ENCODE measurements around the gene PRELID2.
A peak's percentile ranks its signal among the peaks of the same experiment; 100 is the strongest.

The PRELID2 gene

GRCh38 chr5:145775893-145776444 lies 59.2 kb downstream of the PRELID2 start:
- no peaks in the 10 kb centered on the region for H3K27me3 Mint-ChIP-seq
- H3K9me3 Mint-ChIP-seq = peaks cover 0 to 7% of the 10 kb centered on the region in 2 donors
- no peak overlapping the region for H3K27ac Mint-ChIP-seq
- no peaks in the 10 kb centered on the region for H3K36me3 Mint-ChIP-seq (ENCODE audit: insufficient read depth)
- DNase-seq = no peak
- no peak overlapping the region for H3K4me3 Mint-ChIP-seq
- no peak for ATAC-seq (replicated peaks)
- no peaks in the 10 kb centered on the region for H3K4me1 Mint-ChIP-seq (ENCODE audit: low read depth in 2 of 2)

- Mint-ChIP-seq H3K4me1 (ENCODE audit: low read depth in 2 of 2) (no peaks in the 10 kb centered on the region), H3K9me3 (peaks cover 0 to 7% of the 10 kb centered on the region in 2 donors), H3K27me3 (no peaks in the 10 kb centered on the region), H3K27ac (no peak overlapping the region), H3K4me3 (no peak overlapping the region), H3K36me3 (ENCODE audit: insufficient read depth) (no peaks in the 10 kb centered on the region)
- ATAC-seq (replicated peaks) (no peak), DNase-seq (no peak)
Measured at GRCh38 chr5:145775411-145775810, 59.7 kb downstream of the PRELID2 start.

GRCh38 chr5:145774442-145774841 lies 60.7 kb downstream of the PRELID2 start:
- no peaks in the 10 kb centered on the region for H3K27me3 Mint-ChIP-seq
- H3K27ac Mint-ChIP-seq = no peak overlapping the region
- DNase-seq (no peak), ATAC-seq (replicated peaks) (no peak)
- H3K36me3 Mint-ChIP-seq (ENCODE audit: insufficient read depth) = no peaks in the 10 kb centered on the region
- no peak overlapping the region for H3K4me3 Mint-ChIP-seq
- H3K4me1 Mint-ChIP-seq (ENCODE audit: low read depth in 2 of 2) = no peaks in the 10 kb centered on the region
- H3K9me3 Mint-ChIP-seq = peaks cover 0 to 7% of the 10 kb centered on the region in 2 donors

GRCh38 chr5:145772466-145772865 lies 62.7 kb downstream of the PRELID2 start:
- peaks cover 0 to 7% of the 10 kb centered on the region in 2 donors for H3K9me3 Mint-ChIP-seq
- H3K27me3 Mint-ChIP-seq = no peaks in the 10 kb centered on the region
- no peaks in the 10 kb centered on the region for H3K36me3 Mint-ChIP-seq (ENCODE audit: insufficient read depth)
- ATAC-seq (replicated peaks) (no peak), DNase-seq (no peak)
- no peak overlapping the region for H3K27ac Mint-ChIP-seq
- no peak overlapping the region for H3K4me3 Mint-ChIP-seq
- H3K4me1 Mint-ChIP-seq (ENCODE audit: low read depth in 2 of 2) = no peaks in the 10 kb centered on the region

GRCh38 chr5:145768863-145769262 lies 66.3 kb downstream of the PRELID2 start:
- ATAC-seq (replicated peaks) (no peak), DNase-seq (no peak)
- H3K4me1 Mint-ChIP-seq (ENCODE audit: low read depth in 2 of 2) = no peaks in the 10 kb centered on the region
- no peak overlapping the region for H3K4me3 Mint-ChIP-seq
- no peaks in the 10 kb centered on the region for H3K27me3 Mint-ChIP-seq
- no peak overlapping the region for H3K27ac Mint-ChIP-seq
- H3K36me3 Mint-ChIP-seq (ENCODE audit: insufficient read depth) = no peaks in the 10 kb centered on the region
- H3K9me3 Mint-ChIP-seq = peaks cover 0 to 7% of the 10 kb centered on the region in 2 donors

GRCh38 chr5:145764325-145764724 lies 70.8 kb downstream of the PRELID2 start:
- Mint-ChIP-seq H3K4me1 (ENCODE audit: low read depth in 2 of 2) (no peaks in the 10 kb centered on the region), H3K27me3 (no peaks in the 10 kb centered on the region), H3K36me3 (ENCODE audit: insufficient read depth) (no peaks in the 10 kb centered on the region), H3K9me3 (no peaks in the 10 kb centered on the region), H3K27ac (no peak overlapping the region), H3K4me3 (no peak overlapping the region)
- no peak for DNase-seq
- no peak for ATAC-seq (replicated peaks)

GRCh38 chr5:145762833-145763232 lies 72.3 kb downstream of the PRELID2 start:
- Mint-ChIP-seq H3K27me3 (no peaks in the 10 kb centered on the region), H3K9me3 (no peaks in the 10 kb centered on the region), H3K27ac (no peak overlapping the region), H3K4me1 (ENCODE audit: low read depth in 2 of 2) (no peaks in the 10 kb centered on the region), H3K4me3 (no peak overlapping the region), H3K36me3 (ENCODE audit: insufficient read depth) (no peaks in the 10 kb centered on the region)
- no peak for ATAC-seq (replicated peaks)
- DNase-seq = no peak

- no peak overlapping the region for H3K4me3 Mint-ChIP-seq
- H3K4me1 Mint-ChIP-seq (ENCODE audit: low read depth in 2 of 2) = no peaks in the 10 kb centered on the region
- no peaks in the 10 kb centered on the region for H3K9me3 Mint-ChIP-seq
- ATAC-seq (replicated peaks) (no peak), DNase-seq (no peak)
- no peaks in the 10 kb centered on the region for H3K27me3 Mint-ChIP-seq
- H3K36me3 Mint-ChIP-seq (ENCODE audit: insufficient read depth) = no peaks in the 10 kb centered on the region
- no peak overlapping the region for H3K27ac Mint-ChIP-seq
Measured at GRCh38 chr5:145761254-145761653, 73.9 kb downstream of the PRELID2 start.

- ATAC-seq (replicated peaks) (no peak), DNase-seq (no peak)
- Mint-ChIP-seq H3K27ac (no peak overlapping the region), H3K4me3 (no peak overlapping the region), H3K9me3 (peaks cover 0 to 1% of the 10 kb centered on the region in 2 donors), H3K36me3 (ENCODE audit: insufficient read depth) (no peaks in the 10 kb centered on the region), H3K27me3 (no peaks in the 10 kb centered on the region), H3K4me1 (ENCODE audit: low read depth in 2 of 2) (no peaks in the 10 kb centered on the region)
Measured at GRCh38 chr5:145760660-145761059, 74.5 kb downstream of the PRELID2 start.

GRCh38 chr5:145752947-145753346 lies 82.2 kb downstream of the PRELID2 start:
- DNase-seq = no peak

GRCh38 chr5:145752534-145752933 lies 82.6 kb downstream of the PRELID2 start:
- H3K9me3 Mint-ChIP-seq = peaks cover 0 to 9% of the 10 kb centered on the region in 2 donors
- H3K36me3 Mint-ChIP-seq (ENCODE audit: insufficient read depth) = no peaks in the 10 kb centered on the region
- H3K4me1 Mint-ChIP-seq (ENCODE audit: low read depth in 2 of 2) = no peaks in the 10 kb centered on the region
- DNase-seq (no peak), ATAC-seq (replicated peaks) (no peak)
- H3K27ac Mint-ChIP-seq = no peak overlapping the region
- no peak overlapping the region for H3K4me3 Mint-ChIP-seq
- no peaks in the 10 kb centered on the region for H3K27me3 Mint-ChIP-seq

More at GRCh38 chr5:145752947-145753346, 82.2 kb downstream of the PRELID2 start:
- Mint-ChIP-seq H3K9me3 (peaks cover 0 to 9% of the 10 kb centered on the region in 2 donors), H3K27me3 (no peaks in the 10 kb centered on the region), H3K4me3 (no peak overlapping the region), H3K4me1 (ENCODE audit: low read depth in 2 of 2) (no peaks in the 10 kb centered on the region), H3K36me3 (ENCODE audit: insufficient read depth) (no peaks in the 10 kb centered on the region), H3K27ac (no peak overlapping the region)
- ATAC-seq (replicated peaks) = no peak

GRCh38 chr5:145750199-145750598 lies 84.9 kb downstream of the PRELID2 start:
- Mint-ChIP-seq H3K4me3 (no peak overlapping the region), H3K9me3 (peaks cover 0 to 8% of the 10 kb centered on the region in 2 donors), H3K27ac (no peak overlapping the region), H3K27me3 (no peaks in the 10 kb centered on the region), H3K4me1 (ENCODE audit: low read depth in 2 of 2) (no peaks in the 10 kb centered on the region), H3K36me3 (ENCODE audit: insufficient read depth) (no peaks in the 10 kb centered on the region)
- DNase-seq (no peak), ATAC-seq (replicated peaks) (no peak)

GRCh38 chr5:145743396-145744061 lies 91.6 kb downstream of the PRELID2 start:
- peak; percentile 14 for ATAC-seq (replicated peaks)
- no peaks in the 10 kb centered on the region for H3K4me1 Mint-ChIP-seq (ENCODE audit: low read depth in 2 of 2)
- no peaks in the 10 kb centered on the region for H3K36me3 Mint-ChIP-seq (ENCODE audit: insufficient read depth)
- peaks cover 0 to 2% of the 10 kb centered on the region in 2 donors for H3K9me3 Mint-ChIP-seq
- no peak overlapping the region for H3K4me3 Mint-ChIP-seq
- no peak for DNase-seq
- no peak overlapping the region for H3K27ac Mint-ChIP-seq
- no peaks in the 10 kb centered on the region for H3K27me3 Mint-ChIP-seq

- H3K4me3 Mint-ChIP-seq = no peak overlapping the region
- H3K27me3 Mint-ChIP-seq = no peaks in the 10 kb centered on the region
- no peaks in the 10 kb centered on the region for H3K9me3 Mint-ChIP-seq
- H3K36me3 Mint-ChIP-seq (ENCODE audit: insufficient read depth) = no peaks in the 10 kb centered on the region
- H3K27ac Mint-ChIP-seq = no peak overlapping the region
- ATAC-seq (replicated peaks) (no peak), DNase-seq (no peak)
- no peaks in the 10 kb centered on the region for H3K4me1 Mint-ChIP-seq (ENCODE audit: low read depth in 2 of 2)
Measured at GRCh38 chr5:145739843-145740242, 95.3 kb downstream of the PRELID2 start.

Measured in effector memory CD8-positive, alpha-beta T cell (primary cell).